Fibroblast of peridontal ligament (primary cell): ENCODE measurements around the gene CENPV.
"Not testable (repeated sequence)": the region's sequence is repeated elsewhere in the genome, so short reads cannot be mapped to it uniquely, and the experiment has no call there.

Experiments used
- DNase-seq: peaks from one replicate; pipeline ENCODE4 v3.0.0-alpha.2; 2010; ENCODE audit errors: extremely low read depth

CENPV gene

DNA sequence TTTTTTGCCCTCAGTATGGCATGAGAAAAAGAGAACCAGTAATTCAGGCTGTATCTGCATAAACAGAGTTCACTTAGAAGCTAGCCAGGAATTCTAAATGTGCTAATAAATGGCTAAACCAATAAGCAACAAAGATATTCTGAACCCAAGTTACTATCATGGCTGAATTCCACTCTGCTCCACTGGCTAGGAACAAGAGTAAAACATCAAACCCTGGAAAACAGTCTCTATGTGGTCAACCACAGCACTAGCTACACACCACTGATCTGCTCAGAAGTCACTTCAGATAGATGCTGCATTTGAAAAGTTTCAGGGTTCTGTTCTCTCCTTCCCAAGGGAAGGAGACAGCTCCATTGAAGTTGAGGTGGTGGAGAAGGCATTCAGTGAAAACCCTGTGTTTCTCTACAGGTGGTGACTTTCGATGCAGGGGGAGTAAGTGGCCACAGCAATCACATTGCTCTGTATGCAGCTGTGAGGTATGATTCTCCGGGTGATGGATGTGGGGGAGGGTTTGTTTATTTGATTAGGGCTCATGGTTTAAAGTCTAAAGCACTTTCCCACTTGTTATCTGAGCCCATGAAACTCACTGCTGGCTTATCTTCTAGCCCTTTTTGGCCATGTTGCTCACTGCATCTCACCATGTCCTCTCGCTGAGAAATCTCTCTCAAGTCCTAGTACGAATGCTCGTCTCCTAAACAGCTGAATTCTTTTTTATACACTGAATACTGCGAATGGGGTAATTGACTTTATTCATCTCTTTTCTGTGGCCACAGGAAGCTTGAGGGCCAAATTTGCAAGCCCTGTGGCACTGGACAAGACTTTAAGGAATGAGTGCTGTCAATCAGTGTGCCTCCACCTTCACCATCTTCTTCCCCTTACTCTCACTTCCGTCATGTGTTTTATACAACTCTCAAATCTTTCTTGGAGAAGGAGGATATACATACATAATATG lies 39.9 kb downstream of the CENPV start:
- no peak for DNase-seq

DNA sequence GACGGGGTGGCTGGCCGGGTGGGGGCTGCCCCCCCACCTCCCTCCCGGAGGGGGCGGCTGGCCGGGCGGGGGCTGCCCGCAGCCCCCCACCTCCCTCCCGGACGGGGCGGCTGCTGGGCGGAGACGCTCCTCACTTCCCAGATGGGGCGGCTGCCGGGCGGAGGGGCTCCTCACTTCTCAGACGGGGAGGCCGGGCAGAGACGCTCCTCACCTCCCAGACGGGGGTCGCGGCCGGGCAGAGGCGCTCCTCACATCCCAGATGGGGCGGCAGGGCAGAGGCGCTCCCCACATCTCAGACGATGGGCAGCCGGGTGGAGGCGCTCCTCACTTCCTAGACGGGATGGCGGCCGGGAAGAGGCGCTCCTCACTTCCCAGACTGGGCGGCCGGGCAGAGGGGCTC lies 41.2 kb downstream of the CENPV start:
- DNase-seq: not testable (repeated sequence)

DNA sequence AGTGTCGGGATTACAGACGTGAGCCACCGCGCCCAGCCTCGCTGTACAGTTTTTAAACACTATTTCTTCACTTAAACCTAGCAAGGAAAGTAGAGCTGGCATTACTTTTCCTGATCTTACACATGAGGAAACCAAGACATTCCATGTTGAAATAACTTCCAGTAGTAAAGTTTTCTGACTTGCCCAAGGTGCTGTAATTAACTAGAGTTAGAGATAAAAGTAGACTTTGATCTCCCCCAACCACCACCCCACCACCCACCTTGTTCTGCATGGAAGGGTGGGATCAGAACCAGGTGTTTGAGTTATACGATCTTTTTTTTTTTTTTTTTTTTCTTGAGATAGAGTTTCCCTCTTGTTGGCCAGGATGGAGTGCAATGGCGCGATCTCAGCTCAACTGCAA lies 47.1 kb downstream of the CENPV start:
- no peak for DNase-seq

DNA sequence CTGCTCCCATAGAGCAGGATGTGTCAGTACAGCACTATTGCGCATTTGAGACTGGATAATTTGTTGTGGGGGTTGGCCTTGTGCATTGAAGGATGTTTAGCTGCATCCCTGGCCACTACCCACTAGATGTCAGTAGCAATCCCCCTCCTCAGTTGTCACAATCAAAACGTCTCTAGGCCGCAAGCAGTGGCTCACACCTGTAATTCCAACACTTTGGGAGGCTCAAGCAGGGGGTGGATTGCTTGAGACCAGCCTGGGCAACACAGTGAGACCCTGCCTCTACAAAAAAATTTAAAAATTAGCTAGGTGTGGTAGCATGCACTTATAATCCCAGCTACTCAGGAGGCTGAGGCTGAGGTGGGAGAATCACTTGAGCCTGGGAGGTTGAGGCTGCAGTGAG lies 48.4 kb downstream of the CENPV start:
- DNase-seq: peak; percentile 39

DNA sequence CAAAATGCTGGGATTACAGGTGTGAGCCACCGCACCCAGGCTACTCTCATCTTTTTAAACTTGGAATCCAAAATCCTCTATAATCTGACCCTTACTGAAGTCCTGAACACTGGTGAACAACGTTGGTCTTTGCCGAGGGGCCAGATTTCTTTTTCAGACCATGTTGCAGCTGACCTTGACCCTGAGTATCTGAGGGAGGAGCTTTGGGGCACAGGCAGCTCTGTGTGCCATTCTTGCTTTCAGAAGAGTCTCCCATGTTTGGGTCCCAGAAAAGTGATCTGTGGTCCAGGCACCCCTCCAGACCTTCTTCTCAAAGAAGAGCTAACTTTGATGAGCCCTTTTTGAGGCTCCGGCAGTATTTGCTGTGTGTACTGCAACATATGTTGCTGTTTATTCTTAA lies 50.4 kb downstream of the CENPV start:
- no peak for DNase-seq

DNA sequence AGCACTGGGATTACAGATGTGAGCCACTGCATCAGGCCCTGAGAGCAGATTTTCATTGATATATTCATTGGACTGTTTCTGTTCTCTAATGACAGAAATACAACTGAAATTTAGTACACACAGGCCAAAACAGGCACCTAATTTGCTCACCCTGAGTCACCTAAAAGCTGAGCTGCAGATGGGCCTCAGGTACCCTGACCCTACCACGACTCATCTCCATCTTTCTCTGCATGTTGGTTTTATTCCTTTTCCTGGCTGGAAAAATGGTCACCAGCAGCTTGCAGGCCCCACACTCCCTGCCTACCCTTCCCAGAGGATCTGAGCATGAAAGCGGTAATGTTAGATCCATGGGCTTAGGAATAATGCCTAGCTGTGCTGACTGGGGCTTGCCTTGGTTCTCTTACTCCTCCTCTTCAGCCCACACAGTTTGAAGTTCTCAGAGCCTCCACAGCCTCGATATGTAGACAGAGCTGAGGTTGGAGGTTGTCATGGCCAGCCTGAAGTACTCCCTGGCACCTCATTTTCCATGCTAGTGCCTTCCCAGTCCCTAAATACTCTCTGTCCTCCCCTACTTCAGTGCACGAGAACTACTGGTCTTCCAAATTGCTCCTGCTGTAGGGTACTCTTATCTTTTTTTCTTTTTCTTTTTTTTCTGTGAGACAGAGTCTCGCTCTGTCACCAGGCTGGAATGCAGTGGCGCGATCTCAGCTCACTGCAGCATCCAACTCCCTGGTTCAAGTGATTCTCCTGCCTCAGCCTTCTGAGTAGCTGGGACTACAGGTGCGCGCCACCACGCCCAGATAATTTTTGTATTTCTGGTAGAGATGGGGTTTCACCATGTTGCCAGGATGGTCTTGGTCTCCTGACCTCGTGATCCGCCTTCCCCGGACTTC lies 51.1 kb downstream of the CENPV start:
- DNase-seq: no peak

DNA sequence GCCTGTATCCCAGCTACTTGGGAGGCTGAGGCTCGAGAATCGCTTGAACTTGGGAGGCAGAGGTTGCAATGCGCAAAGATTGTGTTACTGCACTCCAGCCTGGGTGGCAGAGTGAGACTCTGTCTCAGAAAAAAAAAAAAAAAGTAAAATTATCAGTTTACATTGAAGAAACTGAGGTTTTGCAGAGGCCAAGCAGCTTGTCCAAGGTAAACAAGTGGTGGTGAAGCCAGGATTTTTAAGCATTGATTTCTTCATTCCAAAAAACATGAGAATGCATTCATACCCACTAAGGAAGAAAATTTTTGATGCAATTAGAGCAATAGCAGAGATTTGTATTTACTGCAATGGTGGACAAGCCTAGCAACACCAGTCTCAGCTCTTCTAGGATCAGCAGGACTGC lies 52.7 kb downstream of the CENPV start:
- no peak for DNase-seq

DNA sequence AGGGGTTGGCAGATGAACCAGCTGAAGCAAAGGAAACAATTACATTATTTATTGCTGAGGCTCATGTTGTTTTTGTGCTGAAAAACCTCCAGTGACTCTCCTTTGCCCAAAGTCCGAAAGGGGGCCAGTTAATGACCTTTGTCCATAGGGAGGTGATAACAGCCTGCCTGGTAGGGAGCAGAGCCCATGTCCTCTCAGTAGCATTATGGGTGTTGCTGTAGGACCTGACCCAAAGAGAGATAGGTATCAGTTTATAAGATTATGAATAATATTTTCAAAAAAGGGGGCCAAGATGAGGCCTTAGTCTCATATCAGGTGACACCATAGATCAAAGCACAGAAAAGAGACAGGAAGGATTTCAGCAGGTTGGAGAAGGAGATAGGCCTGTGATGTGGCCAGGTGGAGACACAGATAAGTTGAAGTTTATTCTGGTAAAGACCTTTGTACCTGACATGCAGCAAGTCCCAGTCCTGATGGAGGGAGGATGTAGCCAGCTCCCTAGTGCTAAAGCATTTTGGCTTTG lies 55.1 kb downstream of the CENPV start:
- no peak for DNase-seq

DNA sequence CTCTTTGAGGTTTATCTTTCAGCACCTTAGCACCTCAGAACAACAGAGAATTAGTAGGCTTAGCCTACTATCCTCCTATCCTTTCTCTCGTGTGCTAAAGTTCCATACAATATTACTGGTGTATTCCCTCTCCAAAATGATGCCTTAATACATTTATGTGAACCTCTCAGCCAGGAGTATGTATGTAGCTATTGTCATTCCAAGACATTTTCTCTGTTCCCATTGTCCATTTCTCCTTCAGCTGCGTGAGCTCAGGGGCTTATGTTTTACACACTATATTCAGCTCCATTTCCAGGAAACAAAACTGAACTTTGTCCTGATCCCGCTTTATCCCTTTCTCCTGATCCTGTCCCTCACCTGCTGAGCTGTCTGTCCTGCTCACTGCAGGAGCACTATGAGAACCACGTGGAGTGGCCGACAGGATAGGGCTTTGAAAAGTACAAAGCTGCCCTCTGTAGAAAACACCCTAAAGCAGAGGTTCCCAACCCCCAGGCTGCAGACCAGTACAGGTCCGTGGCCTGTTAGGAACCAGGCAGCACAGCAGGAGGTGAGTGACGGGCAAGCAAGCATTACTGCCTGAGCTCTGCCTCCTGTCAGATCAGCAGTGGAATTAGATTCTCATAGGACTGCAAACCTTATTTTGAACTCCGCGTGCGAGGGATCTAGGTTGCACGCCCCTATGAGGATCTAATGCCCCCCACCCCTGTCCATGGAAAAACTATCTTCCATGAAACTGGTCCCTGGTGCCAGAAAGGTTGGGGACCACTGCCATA lies 55.7 kb downstream of the CENPV start:
- no peak for DNase-seq

DNA sequence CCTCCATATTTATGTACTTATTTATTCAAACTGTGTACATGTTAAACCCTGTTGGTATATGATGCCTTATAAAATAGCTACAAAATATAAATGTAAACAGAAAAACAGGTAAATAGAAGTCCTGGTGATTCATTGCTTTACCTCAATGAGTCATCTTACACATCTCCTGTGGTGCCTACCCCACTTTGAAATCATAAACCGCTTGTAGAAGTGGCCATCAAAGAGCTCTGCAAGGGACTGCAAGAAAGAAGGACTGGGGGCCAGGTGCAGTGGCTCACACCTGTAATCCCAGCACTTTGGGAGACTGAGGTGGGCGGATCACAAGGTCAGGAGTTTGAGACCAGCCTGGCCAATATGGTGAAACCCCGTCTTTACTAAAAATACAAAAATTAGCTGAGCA lies 57.2 kb downstream of the CENPV start:
- DNase-seq: not testable (repeated sequence)

DNA sequence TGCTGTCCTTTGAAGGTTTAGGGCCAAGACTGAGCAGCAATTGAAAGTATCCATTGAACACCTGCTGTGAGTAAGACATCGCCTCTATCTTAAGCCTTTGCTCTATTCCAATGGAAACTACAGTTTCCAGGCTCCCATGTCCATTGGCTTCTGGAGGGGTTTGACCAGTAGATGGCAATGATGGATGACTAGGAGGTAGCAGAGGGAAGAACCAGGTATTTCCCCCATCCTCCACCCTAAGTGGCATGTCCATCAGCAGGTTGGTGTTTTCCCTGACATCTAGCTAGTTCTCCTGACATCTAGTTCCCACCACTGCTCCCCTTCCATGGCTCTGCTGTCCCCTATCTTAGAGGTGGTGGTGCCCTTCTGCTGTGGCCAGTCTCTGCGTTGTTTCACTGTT lies 58.7 kb downstream of the CENPV start:
- no peak for DNase-seq

DNA sequence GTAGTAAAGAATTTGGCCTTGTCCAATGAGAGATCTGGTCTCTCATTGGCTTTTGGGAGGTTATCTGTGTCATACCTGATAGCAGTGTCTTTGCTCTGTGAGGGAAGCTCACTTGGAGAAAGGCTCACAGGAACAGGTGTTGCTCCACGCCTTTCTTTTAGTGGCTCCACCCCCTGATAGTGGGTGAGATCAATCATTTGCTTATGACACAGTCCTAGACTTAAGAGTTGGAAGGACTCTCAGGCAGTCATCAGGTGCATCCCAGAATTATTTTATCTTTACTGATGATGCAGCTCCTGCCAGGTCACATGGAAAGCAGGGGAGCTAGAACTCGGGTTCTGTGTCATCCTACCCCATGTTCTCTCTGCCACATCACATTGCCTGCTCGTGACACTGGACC lies 59.3 kb downstream of the CENPV start:
- DNase-seq: no peak
